Measurements from ENCODE around the gene RIMS1. TPM values are rescaled to one million over a fixed set of nuclear protein-coding genes. Genes with fewer than 3 reads are reported as not detected.

Gene RIMS1
- total and polyA plus RNA-seq, 9 of the 15 experiments (the other 6 are each of a cell fraction or from before 2014, with no cell fraction given): not detected

GRCh38 chr6:71855406-71855805, 30.9 kb upstream of the RIMS1 start:
- DNase-seq (ENCODE audit: extremely low read depth in 1 of 4, low spot score in 3 of 4) (no peak), ATAC-seq (no peak), FAIRE-seq (no peak)
- Histone ChIP-seq H3K27ac (ENCODE audit: extremely low read depth, low read depth, low read length) (no peak overlapping the region), H3K27me3 (ENCODE audit: control insufficient read depth in 2 of 2, insufficient read depth in 2 of 2, low read length in 2 of 2) (no peaks in the 10 kb centered on the region), H4K20me1 (replicated peaks; ENCODE audit: control insufficient read depth, insufficient read depth, low read length) (no peaks in the 10 kb centered on the region), H3K4me2 (ENCODE audit: insufficient read depth, low read length) (no peak overlapping the region), H3K4me1 (replicated peaks in 1 of 2; ENCODE audit: control insufficient read depth in 2 of 2, insufficient read depth in 2 of 2, low read length in 2 of 2) (no peaks in the 10 kb centered on the region), H3K9me3 (replicated peaks; ENCODE audit: control insufficient read depth, insufficient read depth, low read depth, low read length) (no peaks in the 10 kb centered on the region), H3K36me3 (ENCODE audit: control insufficient read depth, insufficient read depth, low read length) (no peaks in the 10 kb centered on the region), H3K9ac (ENCODE audit: insufficient read depth in 1 of 2, low read depth in 2 of 2, low read length in 2 of 2) (no peak overlapping the region), H3K9me1 (ENCODE audit: control insufficient read depth, insufficient read depth, low read length) (no peaks in the 10 kb centered on the region), H3K4me3 (no peak overlapping the region), H2AFZ (ENCODE audit: low read depth, low read length) (no peak overlapping the region), H3K79me2 (ENCODE audit: control insufficient read depth, insufficient read depth, low read length) (no peaks in the 10 kb centered on the region)
- intact Hi-C loops (cut with micrococcal nuclease) (no loop called here), in situ Hi-C loops (cut with MboI) (no loop called here)
- no TSS peak for BruUV-seq (replicated peaks)
- ChIA-PET POLR2A (no interaction called here), CTCF (ENCODE audit: low intra/inter-chr PET ratio) (no interaction called here)
- WGBS (ENCODE audit: insufficient coverage, low coverage, missing lambda C conversion rate): 0% methylated on average over 3 of the region's 3 CpGs
- TF ChIP-seq, protein P1, sequence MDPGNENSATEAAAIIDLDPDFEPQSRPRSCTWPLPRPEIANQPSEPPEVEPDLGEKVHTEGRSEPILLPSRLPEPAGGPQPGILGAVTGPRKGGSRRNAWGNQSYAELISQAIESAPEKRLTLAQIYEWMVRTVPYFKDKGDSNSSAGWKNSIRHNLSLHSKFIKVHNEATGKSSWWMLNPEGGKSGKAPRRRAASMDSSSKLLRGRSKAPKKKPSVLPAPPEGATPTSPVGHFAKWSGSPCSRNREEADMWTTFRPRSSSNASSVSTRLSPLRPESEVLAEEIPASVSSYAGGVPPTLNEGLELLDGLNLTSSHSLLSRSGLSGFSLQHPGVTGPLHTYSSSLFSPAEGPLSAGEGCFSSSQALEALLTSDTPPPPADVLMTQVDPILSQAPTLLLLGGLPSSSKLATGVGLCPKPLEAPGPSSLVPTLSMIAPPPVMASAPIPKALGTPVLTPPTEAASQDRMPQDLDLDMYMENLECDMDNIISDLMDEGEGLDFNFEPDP (CRISPR knock-in tag; IDR thresholded peaks at IDR 0.05): no peak
- TF ChIP-seq CREBBP (IDR thresholded peaks at IDR 0.05; ENCODE audit: low read depth, low read length): no peak
- no peak for TF ChIP-seq CTBP1 (IDR thresholded peaks at IDR 0.05; ENCODE audit: borderline replicate concordance)
- TF ChIP-seq PYGO2 (tag; IDR thresholded peaks at IDR 0.05): no peak
- no peak for TF ChIP-seq SMARCC2 (IDR thresholded peaks at IDR 0.05; ENCODE audit: low read depth)
- TF ChIP-seq ZMIZ1 (IDR thresholded peaks at IDR 0.05; ENCODE audit: low read depth in 2 of 2, low read length in 2 of 2): no peak
- TF ChIP-seq ESRRA (IDR thresholded peaks at IDR 0.05; ENCODE audit: borderline replicate concordance, low read depth): no peak
- TF ChIP-seq TCF7 (IDR thresholded peaks at IDR 0.05; ENCODE audit: borderline replicate concordance): no peak
